HepG2 (cell line): Measurements from ENCODE around the gene AARS2. TPM values are rescaled to one million over a fixed set of nuclear protein-coding genes. Genes with fewer than 3 reads are reported as not detected.

Experiments
- CC2D1A ChIP-seq: sonication (generic); formaldehyde crosslinking; IDR thresholded peaks from 2 replicates; pipeline ENCODE4 v1.8.1; 2023; ENCODE audit warnings: mild to moderate bottlenecking, missing genetic modification reagents
- FOXA3 ChIP-seq: IDR thresholded peaks from 2 replicates; pipeline ENCODE4 v1.6.1; 2016; ENCODE audit warnings: missing genetic modification reagents, missing compliant biosample characterization
- FOXK2 ChIP-seq: fragments of 450-650 bp; IDR thresholded peaks from 2 replicates; pipeline ENCODE4 v1.6.1; 2016
- GATAD2A ChIP-seq: IDR thresholded peaks from 2 replicates; pipeline ENCODE4 v1.6.1; 2016
- KDM2A ChIP-seq: sonication (generic); formaldehyde crosslinking; IDR thresholded peaks from 2 replicates; pipeline ENCODE4 v1.4.0; 2020; ENCODE audit warnings: low read depth, missing genetic modification reagents, borderline replicate concordance
- NFKB2 ChIP-seq: sonication (generic); formaldehyde crosslinking; IDR thresholded peaks from 2 replicates; pipeline ENCODE4 v1.4.0; 2020; ENCODE audit warnings: missing genetic modification reagents, borderline replicate concordance
- RAD21 ChIP-seq: fragments of 450-650 bp; formaldehyde crosslinking; IDR thresholded peaks from 2 replicates; pipeline ENCODE4 v1.5.0; 2020; ENCODE audit warnings: mild to moderate bottlenecking
- RFX3 ChIP-seq: IDR thresholded peaks from 2 replicates; pipeline ENCODE4 v1.6.1; 2016; ENCODE audit warnings: missing biosample characterization, missing genetic modification reagents
- SMAD3 ChIP-seq: sonication (generic); formaldehyde crosslinking; IDR thresholded peaks from 2 replicates; pipeline ENCODE4 v1.4.0; 2020; ENCODE audit warnings: missing genetic modification reagents
- TCF7L2 ChIP-seq: IDR thresholded peaks from 2 replicates; pipeline ENCODE4 v1.6.1; 2011; ENCODE audit warnings: mild to moderate bottlenecking, low read depth, low read length, moderate library complexity
- ZBTB7B ChIP-seq: sonication (generic); formaldehyde crosslinking; IDR thresholded peaks from 2 replicates; pipeline ENCODE4 v1.4.0; 2020; ENCODE audit warnings: missing genetic modification reagents
- ZFP36 ChIP-seq: fragments of 150-350 bp; IDR thresholded peaks from 2 replicates; pipeline ENCODE4 v1.6.1; 2018; ENCODE audit warnings: borderline replicate concordance, low read length, low read depth; ENCODE audit not compliant: partially characterized antibody
- ZMYM4 ChIP-seq: sonication (generic); formaldehyde crosslinking; IDR thresholded peaks from 2 replicates; pipeline ENCODE4 v1.8.1; 2023; ENCODE audit warnings: mild to moderate bottlenecking, missing genetic modification reagents
- ZNF225 ChIP-seq: sonication (generic); formaldehyde crosslinking; IDR thresholded peaks from 2 replicates; pipeline ENCODE4 v1.4.0; 2020; ENCODE audit warnings: mild to moderate bottlenecking, missing genetic modification reagents
- ZNF432 ChIP-seq: sonication (generic); formaldehyde crosslinking; IDR thresholded peaks from 2 replicates; pipeline ENCODE4 v1.5.0; 2020; ENCODE audit warnings: missing genetic modification reagents, mild to moderate bottlenecking, borderline replicate concordance
- ZZZ3 ChIP-seq: sonication (generic); formaldehyde crosslinking; IDR thresholded peaks from 2 replicates; pipeline ENCODE4 v1.4.0; 2020; ENCODE audit warnings: missing genetic modification reagents, mild to moderate bottlenecking, borderline replicate concordance
- polyA plus RNA-seq, 8 experiments: library from polyadenylated mRNA; depleted of rRNA in 3 of 8; stranded (reverse) in 7 of 8; unstranded in 1 of 8; fragments of >200 nt; fragmentation: Illumina TruSeq in 4 of 8; extraction: Trizol in 4 of 8; gene quantifications; 2 replicates each; pipeline versions ENCODE4 v1.2.1 to v1.2.3, GENCODE V29; 2011 to 2016; ENCODE audit warnings: low read depth in 4 of 8, missing spikeins in 1 of 8, mixed read lengths in 1 of 8; ENCODE audit not compliant: insufficient read depth in 1 of 8
- total RNA-seq, 5 experiments: library from RNA; depleted of rRNA; stranded (reverse); fragments of >200 nt; fragmentation: Illumina TruSeq; extraction: Trizol; gene quantifications; 2 replicates each; pipeline ENCODE4 v1.2.3, GENCODE V29; 2016; ENCODE audit warnings: low read depth in 1 of 5
- TF ChIP-seq, protein P1 (sequence below): sonication (generic); formaldehyde crosslinking; IDR thresholded peaks from 2 replicates; pipeline ENCODE4 v1.9.0; 2021; ENCODE audit warnings: missing genetic modification reagents, borderline replicate concordance
- TF ChIP-seq, protein P2 (sequence below): sonication (generic); formaldehyde crosslinking; IDR thresholded peaks from 2 replicates; pipeline ENCODE4 v1.5.0; 2020; ENCODE audit warnings: mild to moderate bottlenecking, missing genetic modification reagents, borderline replicate concordance

Gene AARS2
- total and polyA plus RNA-seq, 2 of the 13 experiments (the other 11 are each of a cell fraction or from before 2014, with no cell fraction given), result 7.5 to 24.1 TPM

DNA sequence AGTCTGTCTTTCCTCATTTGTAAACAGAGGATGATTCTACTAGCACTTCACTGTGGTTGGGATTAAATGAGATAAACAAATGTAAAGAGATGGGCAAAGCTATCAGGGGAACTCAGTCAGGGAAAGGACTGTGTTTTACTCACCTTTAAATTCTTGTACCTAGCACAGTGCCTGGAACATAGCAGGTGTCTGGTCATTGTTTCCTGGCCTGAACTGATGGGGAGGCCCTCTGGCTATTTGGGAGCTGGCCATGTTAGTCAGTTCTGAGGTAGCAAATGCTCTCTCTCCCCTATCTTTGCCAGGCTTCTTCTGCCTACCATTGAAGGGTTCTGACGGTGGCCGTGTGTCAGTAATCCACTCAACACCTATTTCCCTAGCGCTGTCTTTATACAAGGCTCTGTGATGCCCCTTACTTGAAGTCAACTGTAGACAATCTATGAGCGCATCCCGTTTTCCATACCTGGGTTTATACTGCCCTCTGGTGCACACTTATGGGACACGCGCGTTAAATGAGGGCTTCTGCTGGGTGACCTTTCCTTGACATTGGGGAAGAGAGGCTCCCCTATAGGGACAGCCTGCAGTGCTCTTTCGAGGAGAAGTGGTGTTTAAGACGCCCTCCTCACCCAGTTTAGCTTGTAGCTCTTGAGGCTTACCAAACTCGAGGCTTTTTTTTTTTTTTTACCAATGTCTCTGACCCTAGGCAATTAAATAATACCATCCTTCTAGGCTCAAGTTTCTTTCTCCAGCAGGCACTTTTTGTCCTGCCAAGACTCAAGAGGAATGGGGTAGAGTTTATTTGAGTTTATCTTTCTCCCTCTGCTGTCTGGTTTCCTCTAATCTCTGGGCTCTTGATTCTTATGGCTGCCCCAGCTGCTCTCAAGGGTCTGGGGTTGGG is 25.3 kb upstream of the AARS2 start (continued):
- TF ChIP-seq, protein P1, sequence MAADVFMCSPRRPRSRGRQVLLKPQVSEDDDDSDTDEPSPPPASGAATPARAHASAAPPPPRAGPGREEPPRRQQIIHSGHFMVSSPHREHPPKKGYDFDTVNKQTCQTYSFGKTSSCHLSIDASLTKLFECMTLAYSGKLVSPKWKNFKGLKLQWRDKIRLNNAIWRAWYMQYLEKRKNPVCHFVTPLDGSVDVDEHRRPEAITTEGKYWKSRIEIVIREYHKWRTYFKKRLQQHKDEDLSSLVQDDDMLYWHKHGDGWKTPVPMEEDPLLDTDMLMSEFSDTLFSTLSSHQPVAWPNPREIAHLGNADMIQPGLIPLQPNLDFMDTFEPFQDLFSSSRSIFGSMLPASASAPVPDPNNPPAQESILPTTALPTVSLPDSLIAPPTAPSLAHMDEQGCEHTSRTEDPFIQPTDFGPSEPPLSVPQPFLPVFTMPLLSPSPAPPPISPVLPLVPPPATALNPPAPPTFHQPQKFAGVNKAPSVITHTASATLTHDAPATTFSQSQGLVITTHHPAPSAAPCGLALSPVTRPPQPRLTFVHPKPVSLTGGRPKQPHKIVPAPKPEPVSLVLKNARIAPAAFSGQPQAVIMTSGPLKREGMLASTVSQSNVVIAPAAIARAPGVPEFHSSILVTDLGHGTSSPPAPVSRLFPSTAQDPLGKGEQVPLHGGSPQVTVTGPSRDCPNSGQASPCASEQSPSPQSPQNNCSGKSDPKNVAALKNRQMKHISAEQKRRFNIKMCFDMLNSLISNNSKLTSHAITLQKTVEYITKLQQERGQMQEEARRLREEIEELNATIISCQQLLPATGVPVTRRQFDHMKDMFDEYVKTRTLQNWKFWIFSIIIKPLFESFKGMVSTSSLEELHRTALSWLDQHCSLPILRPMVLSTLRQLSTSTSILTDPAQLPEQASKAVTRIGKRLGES (CRISPR knock-in tag), result no peak
- no peak for TF ChIP-seq RFX3 (CRISPR knock-in tag)
- 0 out of 2 replicates have a peak, but pooled peaks have one; percentile 20 for TF ChIP-seq KDM2A (CRISPR knock-in tag)
- TF ChIP-seq NFKB2 (CRISPR knock-in tag), result no peak
- TF ChIP-seq ZZZ3, result no peak
- 0 out of 2 replicates have a peak, but pooled peaks have one; percentile 22 for TF ChIP-seq SMAD3 (CRISPR knock-in tag)
- TF ChIP-seq RAD21 (CRISPR knock-in tag), result peak; percentile 87
- no peak for TF ChIP-seq ZMYM4
- no peak for TF ChIP-seq ZNF432 (CRISPR knock-in tag)
- no peak for TF ChIP-seq FOXK2
- TF ChIP-seq ZFP36, result peak; percentile 52
- no peak for TF ChIP-seq TCF7L2
- TF ChIP-seq, protein P2, sequence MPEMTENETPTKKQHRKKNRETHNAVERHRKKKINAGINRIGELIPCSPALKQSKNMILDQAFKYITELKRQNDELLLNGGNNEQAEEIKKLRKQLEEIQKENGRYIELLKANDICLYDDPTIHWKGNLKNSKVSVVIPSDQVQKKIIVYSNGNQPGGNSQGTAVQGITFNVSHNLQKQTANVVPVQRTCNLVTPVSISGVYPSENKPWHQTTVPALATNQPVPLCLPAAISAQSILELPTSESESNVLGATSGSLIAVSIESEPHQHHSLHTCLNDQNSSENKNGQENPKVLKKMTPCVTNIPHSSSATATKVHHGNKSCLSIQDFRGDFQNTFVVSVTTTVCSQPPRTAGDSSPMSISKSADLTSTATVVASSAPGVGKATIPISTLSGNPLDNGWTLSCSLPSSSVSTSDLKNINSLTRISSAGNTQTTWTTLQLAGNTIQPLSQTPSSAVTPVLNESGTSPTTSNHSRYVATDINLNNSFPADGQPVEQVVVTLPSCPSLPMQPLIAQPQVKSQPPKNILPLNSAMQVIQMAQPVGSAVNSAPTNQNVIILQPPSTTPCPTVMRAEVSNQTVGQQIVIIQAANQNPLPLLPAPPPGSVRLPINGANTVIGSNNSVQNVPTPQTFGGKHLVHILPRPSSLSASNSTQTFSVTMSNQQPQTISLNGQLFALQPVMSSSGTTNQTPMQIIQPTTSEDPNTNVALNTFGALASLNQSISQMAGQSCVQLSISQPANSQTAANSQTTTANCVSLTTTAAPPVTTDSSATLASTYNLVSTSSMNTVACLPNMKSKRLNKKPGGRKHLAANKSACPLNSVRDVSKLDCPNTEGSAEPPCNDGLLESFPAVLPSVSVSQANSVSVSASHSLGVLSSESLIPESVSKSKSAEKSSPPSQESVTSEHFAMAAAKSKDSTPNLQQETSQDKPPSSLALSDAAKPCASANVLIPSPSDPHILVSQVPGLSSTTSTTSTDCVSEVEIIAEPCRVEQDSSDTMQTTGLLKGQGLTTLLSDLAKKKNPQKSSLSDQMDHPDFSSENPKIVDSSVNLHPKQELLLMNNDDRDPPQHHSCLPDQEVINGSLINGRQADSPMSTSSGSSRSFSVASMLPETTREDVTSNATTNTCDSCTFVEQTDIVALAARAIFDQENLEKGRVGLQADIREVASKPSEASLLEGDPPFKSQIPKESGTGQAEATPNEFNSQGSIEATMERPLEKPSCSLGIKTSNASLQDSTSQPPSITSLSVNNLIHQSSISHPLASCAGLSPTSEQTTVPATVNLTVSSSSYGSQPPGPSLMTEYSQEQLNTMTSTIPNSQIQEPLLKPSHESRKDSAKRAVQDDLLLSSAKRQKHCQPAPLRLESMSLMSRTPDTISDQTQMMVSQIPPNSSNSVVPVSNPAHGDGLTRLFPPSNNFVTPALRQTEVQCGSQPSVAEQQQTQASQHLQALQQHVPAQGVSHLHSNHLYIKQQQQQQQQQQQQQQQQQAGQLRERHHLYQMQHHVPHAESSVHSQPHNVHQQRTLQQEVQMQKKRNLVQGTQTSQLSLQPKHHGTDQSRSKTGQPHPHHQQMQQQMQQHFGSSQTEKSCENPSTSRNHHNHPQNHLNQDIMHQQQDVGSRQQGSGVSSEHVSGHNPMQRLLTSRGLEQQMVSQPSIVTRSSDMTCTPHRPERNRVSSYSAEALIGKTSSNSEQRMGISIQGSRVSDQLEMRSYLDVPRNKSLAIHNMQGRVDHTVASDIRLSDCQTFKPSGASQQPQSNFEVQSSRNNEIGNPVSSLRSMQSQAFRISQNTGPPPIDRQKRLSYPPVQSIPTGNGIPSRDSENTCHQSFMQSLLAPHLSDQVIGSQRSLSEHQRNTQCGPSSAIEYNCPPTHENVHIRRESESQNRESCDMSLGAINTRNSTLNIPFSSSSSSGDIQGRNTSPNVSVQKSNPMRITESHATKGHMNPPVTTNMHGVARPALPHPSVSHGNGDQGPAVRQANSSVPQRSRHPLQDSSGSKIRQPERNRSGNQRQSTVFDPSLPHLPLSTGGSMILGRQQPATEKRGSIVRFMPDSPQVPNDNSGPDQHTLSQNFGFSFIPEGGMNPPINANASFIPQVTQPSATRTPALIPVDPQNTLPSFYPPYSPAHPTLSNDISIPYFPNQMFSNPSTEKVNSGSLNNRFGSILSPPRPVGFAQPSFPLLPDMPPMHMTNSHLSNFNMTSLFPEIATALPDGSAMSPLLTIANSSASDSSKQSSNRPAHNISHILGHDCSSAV (CRISPR knock-in tag), result no peak
- no peak for TF ChIP-seq ZNF225 (CRISPR knock-in tag)
- TF ChIP-seq ZBTB7B (CRISPR knock-in tag), result no peak
- no peak for TF ChIP-seq FOXA3
- no peak for TF ChIP-seq CC2D1A (CRISPR knock-in tag)
- TF ChIP-seq GATAD2A (CRISPR knock-in tag), result 0 out of 2 replicates have a peak, but pooled peaks have one; percentile 25
